GM21367 (cell line): ENCODE results near the gene RERE.
A peak's percentile ranks its signal among the peaks of the same experiment; 100 is the strongest.

Experiments used
- ATAC-seq: cut with Tn5 transposase; IDR thresholded peaks from one replicate; pipeline ENCODE4 v1.9.1; 2021; ENCODE audit not compliant: unreplicated experiment

Gene RERE

DNA sequence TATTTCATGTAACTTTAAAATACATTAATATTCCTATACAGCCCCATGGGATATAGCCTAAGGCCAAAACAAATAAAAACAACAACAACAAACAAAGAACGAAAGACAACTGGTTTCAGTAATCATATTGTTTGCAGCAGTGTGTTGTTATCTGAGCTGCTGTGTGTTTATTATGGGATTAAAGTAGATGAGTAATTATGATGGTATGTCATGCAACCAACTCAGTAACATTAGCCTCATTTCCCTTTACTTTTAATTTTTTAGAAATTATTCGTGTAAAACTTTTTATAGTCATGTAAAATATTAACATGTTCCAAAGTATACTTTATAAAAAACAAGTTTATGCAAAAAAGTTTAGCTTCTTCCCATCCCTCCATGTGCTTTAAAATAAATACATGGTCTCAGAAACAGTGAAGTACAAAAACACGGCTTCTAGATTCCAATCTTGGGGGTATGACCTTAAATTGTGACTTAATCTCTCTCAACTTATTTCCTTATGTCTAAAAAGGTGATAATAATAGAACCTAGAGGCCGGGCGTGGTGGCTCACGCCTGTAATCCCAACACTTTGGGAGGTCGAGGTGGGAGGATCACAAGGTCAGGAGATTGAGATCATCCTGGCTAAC is 323.4 kb downstream of the RERE start:
- ATAC-seq = no peak

DNA sequence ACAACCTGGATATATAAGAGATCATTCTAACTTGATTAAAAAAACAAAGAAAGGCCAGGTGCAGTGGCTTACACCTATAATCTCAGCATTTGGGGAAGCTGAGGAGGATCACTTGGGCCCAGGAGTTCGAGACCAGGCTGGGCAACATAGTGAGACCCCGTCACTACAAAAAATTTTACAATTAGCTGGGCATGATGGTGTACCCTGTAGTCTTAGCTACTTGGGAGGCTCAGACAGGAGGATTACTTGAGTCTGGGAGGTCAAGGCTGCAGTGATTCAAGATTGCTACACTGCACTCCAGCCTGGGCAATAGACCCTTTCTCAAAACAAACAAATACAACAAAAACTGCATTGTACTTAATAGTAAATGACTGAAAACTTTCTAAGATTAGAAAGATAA is 330.2 kb downstream of the RERE start:
- ATAC-seq = no peak

DNA sequence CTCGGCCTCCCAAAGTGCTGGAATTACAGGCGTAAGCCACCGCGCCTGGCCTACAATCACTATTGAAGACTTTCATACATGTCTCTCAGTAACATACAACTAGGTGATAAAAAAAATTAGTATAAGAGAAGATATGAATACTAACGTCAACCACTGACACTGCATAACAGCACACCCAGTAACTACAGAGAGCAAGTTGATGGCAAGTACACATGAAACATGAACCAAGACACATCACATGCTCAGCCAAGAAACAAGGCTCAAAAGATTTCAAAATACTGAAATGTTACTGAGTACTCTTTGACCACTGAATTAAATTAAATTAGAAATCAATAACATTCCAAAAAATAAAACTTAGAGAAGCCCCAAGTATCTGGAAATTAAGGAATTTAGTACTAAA is 331.4 kb downstream of the RERE start:
- no peak for ATAC-seq

DNA sequence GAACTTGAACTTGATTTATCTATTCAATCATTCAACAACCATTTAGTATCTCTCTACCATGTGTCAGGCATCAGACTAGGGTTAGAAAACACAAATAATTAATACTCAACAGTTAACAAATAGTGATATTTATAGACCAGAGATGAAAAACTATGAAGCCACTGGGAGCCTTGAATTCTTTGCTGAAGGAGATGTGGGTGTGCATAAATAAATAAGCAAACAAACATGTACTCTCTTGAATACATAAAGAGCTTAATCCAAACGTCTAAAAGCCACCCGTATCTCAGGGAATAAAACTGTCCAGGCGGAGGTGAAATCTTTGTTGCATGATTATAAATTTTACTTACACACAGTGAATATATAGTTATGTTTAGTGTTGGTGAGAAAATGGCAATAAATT is 333.9 kb downstream of the RERE start:
- no peak for ATAC-seq

DNA sequence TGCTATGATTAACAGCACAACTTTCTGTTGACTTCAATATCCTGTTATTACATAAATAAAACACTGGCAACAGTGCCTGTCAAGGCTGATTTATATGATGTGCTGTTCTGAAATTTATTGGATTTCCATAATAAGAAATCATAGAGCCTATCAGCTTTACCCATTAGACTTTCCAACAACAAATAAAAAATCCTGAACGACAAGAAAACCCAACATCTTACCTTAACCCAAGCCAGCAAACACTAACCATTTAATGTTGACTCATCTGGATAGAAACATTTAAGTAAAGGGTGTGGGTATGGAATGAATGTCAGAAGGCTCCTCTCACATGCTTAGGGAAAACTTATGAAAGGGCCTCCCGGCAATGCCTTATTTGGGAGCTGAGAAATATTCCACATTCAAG is 334.5 kb downstream of the RERE start:
- ATAC-seq = no peak

DNA sequence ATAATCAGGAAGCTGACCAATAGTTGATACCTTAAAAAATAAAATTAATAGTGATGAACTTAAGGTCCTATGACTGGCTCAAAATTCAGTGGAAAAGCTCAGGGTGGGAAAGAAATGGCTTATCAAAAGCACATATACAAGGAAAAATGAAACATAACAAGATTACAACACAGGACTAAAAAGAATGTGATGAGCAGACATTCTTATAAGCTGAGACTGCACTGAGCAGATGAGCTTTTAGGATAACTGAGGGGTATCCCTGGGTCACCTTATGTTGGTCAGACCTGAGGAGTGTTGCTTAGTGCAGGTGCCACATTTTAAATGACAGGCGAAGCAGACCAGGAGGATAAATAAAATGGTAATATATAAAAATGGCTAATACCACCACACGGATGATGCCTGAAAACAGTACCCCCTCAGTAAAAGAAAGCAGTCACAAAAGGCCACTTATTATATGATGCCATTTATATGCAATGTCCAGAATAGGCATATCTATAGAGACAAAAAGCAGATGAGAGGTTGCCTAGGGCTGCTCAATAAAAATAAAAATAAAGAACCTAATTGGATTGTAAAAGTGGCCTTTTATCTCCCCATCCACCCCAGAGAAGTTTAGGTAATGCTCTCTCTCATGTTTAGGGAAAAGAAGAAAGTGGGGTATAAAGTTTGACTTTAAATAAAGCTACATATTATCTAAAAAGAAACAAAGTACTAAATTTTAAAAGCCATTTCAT is 335.6 kb downstream of the RERE start:
- no peak for ATAC-seq

DNA sequence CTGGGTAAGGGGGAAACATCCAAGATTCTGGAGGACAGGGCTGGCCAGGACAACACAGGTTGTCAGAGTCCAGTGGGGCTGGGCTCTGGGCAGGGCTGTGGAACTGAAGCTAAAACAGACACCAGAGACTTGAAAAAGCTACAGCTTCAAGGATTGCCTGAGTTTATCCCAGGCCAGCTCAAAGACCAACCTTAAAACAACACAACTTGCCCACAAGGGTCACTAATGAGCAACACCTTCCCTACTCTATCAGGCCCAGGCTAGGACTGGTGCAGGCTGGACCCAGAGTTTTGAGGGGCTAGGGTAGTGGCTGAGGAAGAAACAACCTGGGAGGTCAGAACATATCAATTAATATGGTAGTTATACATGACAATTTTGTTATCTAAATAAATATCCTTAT is 338.9 kb downstream of the RERE start:
- ATAC-seq = no peak

DNA sequence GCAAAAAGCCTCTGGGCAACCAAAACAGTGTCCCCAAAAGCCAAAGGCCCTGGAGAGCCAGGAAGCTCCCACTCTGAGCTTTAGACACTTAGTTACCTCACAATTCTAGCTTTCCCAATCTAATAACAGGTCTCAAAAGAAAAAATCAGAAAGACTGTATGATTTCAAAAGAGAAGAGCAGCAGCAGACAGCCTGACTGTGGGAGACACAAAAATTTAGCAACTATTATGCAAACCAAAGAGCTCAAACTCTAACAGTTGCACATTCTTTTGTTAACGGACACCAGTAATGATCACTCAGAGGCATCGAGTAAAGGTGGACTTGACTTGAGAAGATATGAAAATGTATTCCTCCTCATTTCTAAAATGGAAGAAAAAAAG is 339.5 kb downstream of the RERE start:
- ATAC-seq = no peak

DNA sequence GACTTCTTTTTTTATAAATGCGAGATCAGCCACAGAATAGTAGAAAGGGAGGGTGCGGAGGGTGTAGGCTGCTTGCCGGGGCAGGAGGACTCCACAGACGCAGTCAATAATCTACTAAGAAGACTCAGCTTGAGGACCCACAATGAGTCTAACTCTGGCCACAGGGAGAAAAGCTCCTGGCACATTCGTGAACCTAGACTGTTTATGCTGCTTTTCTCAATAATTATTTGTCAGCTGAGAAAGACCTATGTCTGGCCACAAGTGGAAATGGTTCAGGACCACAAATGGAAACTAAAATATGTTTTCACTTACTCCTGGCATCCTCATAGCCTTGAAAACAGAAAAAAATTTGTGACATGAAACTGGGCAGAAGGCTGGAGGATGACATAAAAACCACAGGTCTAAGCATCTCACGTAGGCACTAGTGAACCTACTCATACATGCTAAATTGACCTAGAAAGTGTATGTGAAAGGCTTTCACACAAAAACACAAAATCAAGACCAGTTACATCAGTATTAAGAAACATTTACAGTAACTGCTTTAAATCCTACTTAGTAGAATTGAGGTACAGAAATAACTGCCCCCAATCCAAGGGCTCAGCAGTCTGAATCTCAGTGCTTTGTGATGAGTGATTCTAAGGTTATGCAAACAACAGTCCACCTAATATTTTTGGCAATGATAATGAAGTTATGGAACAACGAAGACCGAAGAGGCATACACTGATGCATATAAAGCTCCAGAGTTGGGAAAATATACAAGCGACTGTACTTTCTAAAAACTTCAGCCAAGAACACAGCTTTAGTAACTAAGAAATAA is 340.1 kb downstream of the RERE start:
- peak; percentile 52 for ATAC-seq

DNA sequence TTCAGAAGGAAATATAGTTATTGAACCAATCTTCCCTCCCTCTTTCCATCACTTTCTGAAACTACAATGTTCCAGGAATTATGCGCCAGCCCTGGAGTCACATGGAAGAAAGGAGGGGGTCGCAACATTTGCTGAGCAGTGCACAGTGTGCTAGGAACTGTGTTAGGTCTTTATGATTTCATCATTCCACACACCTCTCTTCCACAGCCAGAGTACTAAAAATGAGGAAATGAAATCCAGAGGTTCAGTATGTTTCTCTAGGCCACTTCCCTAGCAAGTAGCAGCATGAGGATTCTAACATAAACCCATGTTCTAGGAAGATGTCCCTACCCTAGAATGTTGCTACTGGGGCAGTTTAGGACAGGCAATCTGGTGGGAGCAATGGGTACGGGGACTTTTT is 341.4 kb downstream of the RERE start:
- ATAC-seq = no peak

DNA sequence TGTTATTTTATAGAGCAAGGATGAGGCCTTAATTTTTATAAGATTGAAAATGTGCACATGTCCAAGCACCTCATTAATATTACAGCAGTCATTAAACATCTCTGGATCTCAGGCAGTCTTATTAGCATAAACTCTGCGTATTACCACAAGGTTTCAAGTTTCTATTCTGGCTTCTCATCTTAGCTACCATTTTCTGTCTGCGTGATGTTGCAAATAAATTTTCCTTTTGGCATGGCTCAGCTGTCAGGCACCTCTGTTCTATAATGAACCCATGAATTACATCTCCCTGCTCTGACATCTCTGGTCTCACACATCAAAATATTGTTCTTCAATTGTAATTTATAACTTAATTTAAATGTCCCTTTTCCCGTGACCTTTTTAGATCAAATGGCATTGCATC is 343.1 kb downstream of the RERE start:
- no peak for ATAC-seq

DNA sequence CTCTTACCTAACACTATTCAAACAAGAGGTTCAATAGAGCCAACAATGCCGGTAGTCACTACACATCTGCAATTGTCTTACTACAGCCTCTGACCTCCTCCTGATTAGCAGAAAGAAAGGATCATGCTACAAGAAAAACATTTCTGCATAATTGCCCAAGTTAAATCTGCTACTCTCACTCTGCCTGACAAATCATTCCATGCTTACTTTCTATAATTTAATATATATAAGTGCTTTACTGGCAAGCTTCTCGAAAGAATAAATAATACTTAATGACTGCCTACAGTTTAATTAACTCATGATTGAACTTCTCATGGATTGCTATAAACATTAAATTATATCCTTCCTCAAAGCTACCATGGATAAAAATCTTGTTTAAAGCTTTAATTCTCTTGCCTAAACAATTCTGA is 343.5 kb downstream of the RERE start:
- ATAC-seq = no peak

DNA sequence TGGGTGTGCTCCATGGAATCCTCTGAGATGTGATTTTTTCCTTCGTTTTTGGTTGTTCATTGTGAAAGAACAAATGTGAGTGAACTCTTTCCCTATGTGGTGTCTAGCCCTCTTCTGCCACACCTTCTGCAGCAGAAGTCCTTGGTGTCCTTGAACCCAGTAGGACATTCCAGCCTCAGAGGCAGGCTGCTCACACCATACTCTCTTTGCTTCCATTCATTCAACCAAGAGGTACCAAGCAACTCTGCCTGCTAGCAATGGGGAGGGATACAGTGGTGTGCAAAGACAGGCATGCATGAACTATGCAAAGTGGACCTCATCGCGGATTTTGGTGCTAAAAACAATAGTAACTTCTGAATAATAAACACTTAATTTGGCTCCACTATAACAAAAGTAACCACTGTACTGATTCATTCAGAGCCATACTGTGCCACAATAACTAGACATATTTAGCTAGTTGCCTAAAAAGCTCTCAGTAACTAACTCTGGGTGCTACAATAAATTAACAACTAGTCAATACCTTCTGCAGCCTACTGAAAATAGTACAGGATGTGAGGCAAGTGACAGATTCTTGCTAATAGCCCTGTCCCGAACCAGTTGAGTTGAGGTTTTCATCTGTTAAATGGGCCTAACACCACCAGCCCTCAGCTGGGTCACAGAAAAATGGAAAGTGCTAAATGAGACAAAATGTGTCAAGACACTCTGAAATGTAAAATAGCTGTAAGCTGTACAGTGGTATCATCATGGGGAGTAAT is 344.1 kb downstream of the RERE start:
- ATAC-seq = no peak

DNA sequence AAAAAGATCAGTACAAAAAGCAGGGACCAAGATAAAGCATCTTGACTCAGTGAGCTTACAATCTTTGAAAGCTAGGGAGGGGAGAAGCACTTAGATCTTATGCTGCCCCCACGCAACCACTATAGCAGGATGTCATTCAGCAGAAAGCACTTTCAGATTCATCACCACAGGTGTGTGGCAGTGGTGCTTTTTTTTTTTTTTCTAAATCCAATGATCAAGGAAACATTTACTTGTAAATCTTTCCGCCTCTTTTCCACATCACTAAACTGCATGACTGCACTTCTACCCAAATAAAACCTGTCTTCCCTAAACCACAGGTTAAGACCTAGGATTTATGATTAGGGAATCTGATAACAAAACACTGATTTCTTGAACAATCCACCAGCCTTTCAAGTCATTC is 344.8 kb downstream of the RERE start:
- peak; percentile 38 for ATAC-seq

DNA sequence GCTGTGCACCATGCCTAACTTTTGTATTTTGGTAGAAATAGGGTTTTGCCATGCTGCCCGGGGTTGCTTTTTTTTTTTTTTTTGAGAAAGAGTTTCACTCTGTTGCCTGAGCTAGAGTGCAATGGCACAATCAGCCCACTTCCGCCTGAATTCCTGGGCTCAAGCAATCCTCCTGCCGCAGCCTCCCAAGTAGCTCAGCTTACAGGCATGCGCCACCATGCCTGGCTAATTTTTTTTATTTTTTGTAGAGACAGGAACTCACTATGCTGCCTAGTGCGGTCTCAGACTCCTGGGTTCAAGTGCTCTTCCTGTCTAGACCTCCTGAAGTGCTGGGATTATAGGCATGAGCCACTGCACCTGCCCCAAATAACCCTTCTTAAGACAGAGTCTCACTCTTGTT is 346.0 kb downstream of the RERE start:
- ATAC-seq = no peak

DNA sequence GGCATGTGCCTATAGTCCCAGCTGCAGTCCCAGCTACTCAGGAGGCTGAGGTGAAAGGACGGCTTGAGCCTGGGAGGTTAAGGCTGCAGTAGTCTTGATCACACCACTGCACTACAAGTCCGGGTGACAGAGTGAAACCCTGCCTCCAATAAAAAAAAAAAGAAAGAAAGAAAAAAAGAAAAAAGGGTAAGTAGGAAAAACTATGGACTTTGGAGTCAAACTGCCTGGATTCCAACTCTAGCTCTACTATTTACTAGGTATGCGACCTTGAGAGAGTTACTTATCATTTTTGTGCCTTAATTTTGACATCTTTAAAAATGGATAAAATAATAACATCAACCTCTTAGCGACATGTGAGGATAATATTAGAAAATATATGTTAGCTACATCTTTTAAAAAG is 348.7 kb downstream of the RERE start:
- ATAC-seq = no peak

DNA sequence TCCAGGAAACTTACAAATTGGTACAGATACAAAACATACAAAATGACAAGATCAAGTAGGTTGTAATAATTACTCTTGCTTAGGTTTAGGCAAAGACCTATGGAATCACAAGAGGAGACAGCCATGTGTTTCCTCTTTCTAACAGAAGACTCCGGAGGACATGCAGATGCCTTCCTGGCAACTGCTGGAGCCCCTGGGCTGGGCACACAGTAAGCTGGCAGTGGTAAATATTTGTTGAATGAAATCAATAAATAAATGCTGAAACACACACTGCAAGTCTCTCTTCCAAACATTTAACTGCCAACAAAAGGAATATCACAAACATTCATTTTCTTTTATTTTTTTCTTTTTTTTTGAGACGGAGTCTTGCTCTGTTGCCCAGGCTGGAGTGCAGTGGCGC is 350.1 kb downstream of the RERE start:
- ATAC-seq = no peak

DNA sequence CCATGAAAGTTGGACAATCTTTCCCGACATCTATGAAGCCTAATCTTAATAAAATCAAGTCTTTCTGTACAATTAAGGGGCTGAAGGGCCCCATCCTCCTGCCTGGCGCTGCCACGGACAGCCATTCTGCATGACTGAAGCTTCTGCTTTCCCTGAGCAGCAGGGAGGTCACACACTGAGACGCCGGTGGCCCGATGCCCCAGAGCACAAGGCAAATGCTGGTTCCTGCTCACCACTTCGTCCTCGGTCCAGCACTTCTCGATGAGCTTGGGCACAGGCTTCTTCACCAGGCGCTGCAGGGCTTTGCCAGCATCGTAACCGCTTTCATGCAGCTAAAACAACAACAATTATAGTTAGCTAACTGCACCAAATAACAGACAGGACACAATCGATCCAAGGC is 351.7 kb downstream of the RERE start:
- ATAC-seq = no peak

DNA sequence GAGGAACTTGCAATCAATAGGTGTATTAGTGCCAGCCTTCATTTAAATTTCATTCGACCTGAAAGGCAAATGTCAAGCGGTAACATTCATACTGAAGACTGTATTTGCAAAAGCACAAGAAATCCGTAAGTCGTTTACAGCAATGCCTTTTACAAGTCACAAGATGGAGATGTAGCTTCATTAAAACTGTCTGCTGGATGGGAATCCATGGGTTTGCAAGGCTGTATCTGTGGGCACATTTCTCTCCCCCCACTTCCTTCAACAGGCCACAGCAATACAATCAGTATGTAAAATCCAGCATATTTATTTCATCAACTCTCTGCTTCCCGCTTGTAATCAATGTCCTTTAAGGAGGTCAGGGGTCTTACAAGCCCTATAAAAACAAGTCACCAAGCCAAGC is 352.4 kb downstream of the RERE start:
- ATAC-seq = no peak

DNA sequence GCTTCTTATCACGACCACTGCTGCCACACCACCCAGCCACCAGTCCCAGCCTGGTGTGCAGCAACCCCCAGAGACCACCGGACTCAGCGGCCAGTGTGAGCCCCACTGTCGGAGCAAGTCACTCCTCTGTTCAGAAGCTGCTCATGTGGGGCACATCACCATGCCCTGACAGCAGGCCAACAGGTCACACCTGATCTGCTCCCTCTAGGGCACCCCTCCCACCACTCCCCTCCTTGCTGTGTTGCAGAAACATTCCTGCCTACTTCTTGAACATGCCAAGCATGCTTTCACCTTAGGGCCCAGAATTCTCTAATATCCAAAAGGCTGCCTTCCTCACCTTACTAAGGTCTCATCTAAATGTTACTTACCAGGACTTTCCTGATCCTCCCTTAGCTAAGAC is 353.1 kb downstream of the RERE start:
- ATAC-seq = no peak

DNA sequence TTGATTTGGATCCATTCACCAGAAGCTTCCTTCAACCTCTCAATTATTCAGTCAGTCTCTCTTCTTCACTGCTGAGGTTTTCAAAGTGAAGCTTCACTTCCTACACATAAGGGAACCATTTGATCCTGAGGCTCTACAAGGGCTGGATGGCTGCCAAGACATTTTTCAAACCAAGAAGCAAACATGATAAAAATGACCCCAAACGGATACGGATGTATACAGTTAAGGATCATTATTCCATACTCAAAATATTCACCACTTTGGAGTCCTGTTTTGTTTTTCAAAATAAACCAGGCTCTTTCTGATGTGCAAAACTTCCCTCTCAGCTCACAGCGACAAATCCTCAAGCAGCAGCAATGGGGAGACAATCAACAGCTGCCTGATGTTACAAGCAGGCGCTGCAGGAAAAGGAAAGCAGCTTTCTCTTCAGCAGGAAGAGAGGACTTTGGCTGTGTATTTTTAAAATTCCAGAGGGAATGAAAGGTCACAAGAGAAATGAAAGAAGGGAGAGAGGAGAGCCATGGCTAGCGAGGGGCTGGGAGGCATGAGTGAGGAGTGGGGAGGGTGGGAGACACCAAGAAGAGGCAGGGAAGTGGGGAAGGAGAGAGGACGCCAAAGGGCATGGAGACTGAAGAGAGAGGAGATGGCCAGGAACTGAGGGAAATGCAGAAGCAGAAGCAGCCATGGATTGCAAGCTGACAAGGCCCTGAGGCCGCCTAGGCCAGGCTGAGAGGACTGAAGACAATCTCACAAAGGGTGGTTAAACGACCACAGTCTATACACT is 354.1 kb downstream of the RERE start:
- ATAC-seq = no peak
